Measurements from ENCODE around the gene KIAA1217. TPM values are rescaled to one million over a fixed set of nuclear protein-coding genes. Genes with fewer than 3 reads are reported as not detected.

Gene KIAA1217
- polyA plus RNA-seq, 1 donor from 2014 or later = 0.22 TPM

DNA sequence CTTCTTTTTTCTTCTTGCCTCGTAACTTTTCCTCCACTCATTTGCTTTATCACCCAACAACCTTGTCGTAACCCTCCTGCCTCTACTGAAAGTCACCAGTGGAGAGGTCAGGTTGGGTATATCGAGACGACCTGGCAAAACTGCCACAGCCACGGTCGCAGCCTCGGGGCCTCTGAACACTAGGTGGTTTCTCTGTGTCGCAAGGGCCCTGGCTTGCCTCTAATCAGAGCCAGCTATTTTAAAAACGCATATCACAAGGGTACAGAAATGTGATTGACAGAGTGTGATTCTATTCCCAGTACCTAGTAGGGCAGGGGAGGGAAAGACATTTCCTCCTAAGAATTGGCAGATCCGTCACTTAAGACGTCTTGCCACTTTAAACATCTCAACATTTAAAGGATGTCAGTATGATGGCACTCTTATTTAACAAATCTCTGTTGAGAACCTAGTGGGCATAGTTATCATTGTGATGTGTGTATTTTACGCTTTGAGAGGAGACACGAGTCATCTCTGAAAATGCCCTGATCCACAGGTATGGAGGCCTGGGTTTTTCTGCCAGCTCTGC, 317.2 kb downstream of the KIAA1217 start:
- peak overlapping the region; percentile 33 for H3K27ac ChIP-seq (ENCODE audit: low read length)

DNA sequence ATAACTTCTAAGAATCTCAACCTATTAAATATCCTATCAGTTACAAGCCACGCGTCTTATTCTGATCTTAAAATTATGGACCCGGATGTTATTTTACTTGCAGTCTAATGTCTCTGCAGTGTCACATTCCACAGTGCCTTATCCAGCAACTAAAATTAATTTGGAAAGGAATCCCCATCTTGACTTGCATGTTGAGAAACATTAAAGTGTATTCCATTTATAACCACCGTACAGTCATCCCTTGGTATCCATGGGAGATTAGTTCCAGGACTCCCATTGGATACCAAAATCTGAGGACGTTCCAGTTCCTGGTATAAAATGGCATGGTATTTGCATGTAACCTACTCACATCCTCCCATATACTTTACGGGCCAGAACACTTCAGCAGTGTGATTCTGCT, 320.0 kb downstream of the KIAA1217 start:
- no peak for TF ChIP-seq MXI1 (conservative IDR thresholded peaks at IDR 0.05; ENCODE audit: poor library complexity, severe bottlenecking)
- no peak for TF ChIP-seq REST (IDR thresholded peaks at IDR 0.05; ENCODE audit: borderline replicate concordance)
- no peak for TF ChIP-seq EZH2 (IDR thresholded peaks at IDR 0.05; ENCODE audit: borderline replicate concordance, insufficient read depth, low read length, poor library complexity, severe bottlenecking)
- no peak for TF ChIP-seq RAD21 (conservative IDR thresholded peaks at IDR 0.05)
- TF ChIP-seq POLR2AphosphoS5 (IDR thresholded peaks at IDR 0.05) = no peak
- TF ChIP-seq, protein P1, sequence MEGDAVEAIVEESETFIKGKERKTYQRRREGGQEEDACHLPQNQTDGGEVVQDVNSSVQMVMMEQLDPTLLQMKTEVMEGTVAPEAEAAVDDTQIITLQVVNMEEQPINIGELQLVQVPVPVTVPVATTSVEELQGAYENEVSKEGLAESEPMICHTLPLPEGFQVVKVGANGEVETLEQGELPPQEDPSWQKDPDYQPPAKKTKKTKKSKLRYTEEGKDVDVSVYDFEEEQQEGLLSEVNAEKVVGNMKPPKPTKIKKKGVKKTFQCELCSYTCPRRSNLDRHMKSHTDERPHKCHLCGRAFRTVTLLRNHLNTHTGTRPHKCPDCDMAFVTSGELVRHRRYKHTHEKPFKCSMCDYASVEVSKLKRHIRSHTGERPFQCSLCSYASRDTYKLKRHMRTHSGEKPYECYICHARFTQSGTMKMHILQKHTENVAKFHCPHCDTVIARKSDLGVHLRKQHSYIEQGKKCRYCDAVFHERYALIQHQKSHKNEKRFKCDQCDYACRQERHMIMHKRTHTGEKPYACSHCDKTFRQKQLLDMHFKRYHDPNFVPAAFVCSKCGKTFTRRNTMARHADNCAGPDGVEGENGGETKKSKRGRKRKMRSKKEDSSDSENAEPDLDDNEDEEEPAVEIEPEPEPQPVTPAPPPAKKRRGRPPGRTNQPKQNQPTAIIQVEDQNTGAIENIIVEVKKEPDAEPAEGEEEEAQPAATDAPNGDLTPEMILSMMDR (IDR thresholded peaks at IDR 0.05; ENCODE audit: poor library complexity, severe bottlenecking) = no peak
- TF ChIP-seq SMC3 (conservative IDR thresholded peaks at IDR 0.05; ENCODE audit: poor library complexity) = no peak
- no peak for TF ChIP-seq EP300 (conservative IDR thresholded peaks at IDR 0.05; ENCODE audit: poor library complexity, severe bottlenecking)
- no peak for TF ChIP-seq TAF1 (IDR thresholded peaks at IDR 0.05; ENCODE audit: low read depth)
- no peaks in the 10 kb centered on the region for H4K20me1 ChIP-seq (ENCODE audit: insufficient read depth)
- no peak overlapping the region for H3K4me3 ChIP-seq (ENCODE audit: low read length)
- no peaks in the 10 kb centered on the region for H3K9me2 ChIP-seq (ENCODE audit: insufficient read depth, low read length)
- no peak overlapping the region for H3K9ac ChIP-seq (ENCODE audit: low read length)
- H3K9me3 ChIP-seq (ENCODE audit: low read length) = no peaks in the 10 kb centered on the region
- no peaks in the 10 kb centered on the region for H3F3A ChIP-seq (ENCODE audit: insufficient read depth, low read length, poor library complexity, severe bottlenecking)
- H3K36me3 ChIP-seq (ENCODE audit: insufficient read depth, low read length) = no peaks in the 10 kb centered on the region
- H2AFZ ChIP-seq (ENCODE audit: low read depth, low read length) = no peak overlapping the region
- H3K27ac ChIP-seq (ENCODE audit: low read length) = no peak overlapping the region
- H3K4me2 ChIP-seq (ENCODE audit: low read length) = no peak overlapping the region
- no peaks in the 10 kb centered on the region for H3K27me3 ChIP-seq (ENCODE audit: insufficient read depth, low read depth, low read length)
- no peaks in the 10 kb centered on the region for H3K79me2 ChIP-seq (replicated peaks; ENCODE audit: insufficient read depth, low read length)

More for the DNA sequence above, 317.2 kb downstream of the KIAA1217 start:
- no peak overlapping the region for H3K9ac ChIP-seq (ENCODE audit: low read length)
- H3F3A ChIP-seq (ENCODE audit: insufficient read depth, low read length, poor library complexity, severe bottlenecking) = no peaks in the 10 kb centered on the region
- no peaks in the 10 kb centered on the region for H3K27me3 ChIP-seq (ENCODE audit: insufficient read depth, low read depth, low read length)
- TF ChIP-seq EP300 (conservative IDR thresholded peaks at IDR 0.05; ENCODE audit: poor library complexity, severe bottlenecking) (peak; percentile 91), POLR2AphosphoS5 (IDR thresholded peaks at IDR 0.05) (peak; percentile 63), REST (IDR thresholded peaks at IDR 0.05; ENCODE audit: borderline replicate concordance) (peak; percentile 62)
- TF ChIP-seq, protein P1 (IDR thresholded peaks at IDR 0.05; ENCODE audit: poor library complexity, severe bottlenecking) = no peak
- H3K36me3 ChIP-seq (ENCODE audit: insufficient read depth, low read length) = no peaks in the 10 kb centered on the region
- H3K4me2 ChIP-seq (ENCODE audit: low read length) = no peak overlapping the region
- no peaks in the 10 kb centered on the region for H4K20me1 ChIP-seq (ENCODE audit: insufficient read depth)
- H2AFZ ChIP-seq (ENCODE audit: low read depth, low read length) = no peak overlapping the region
- H3K9me2 ChIP-seq (ENCODE audit: insufficient read depth, low read length) = no peaks in the 10 kb centered on the region
- no peaks in the 10 kb centered on the region for H3K9me3 ChIP-seq (ENCODE audit: low read length)
- H3K4me3 ChIP-seq (ENCODE audit: low read length) = peak overlapping the region; percentile 4
- H3K79me2 ChIP-seq (replicated peaks; ENCODE audit: insufficient read depth, low read length) = no peaks in the 10 kb centered on the region
